Hippocampal formation (tissue), 2 donors: Measurements from ENCODE around the gene QKI.

ENCODE experiments used
- DNase-seq, 2 donors: peaks; one replicate each; lab custom pipeline; 2025; lab: John Stamatoyannopoulos, UW

The QKI gene

GRCh38 chr6:163613668-163614067, 199.2 kb downstream of the QKI start:
- DNase-seq: no peak

GRCh38 chr6:163616452-163616851, 201.9 kb downstream of the QKI start:
- DNase-seq: no peak

DNA sequence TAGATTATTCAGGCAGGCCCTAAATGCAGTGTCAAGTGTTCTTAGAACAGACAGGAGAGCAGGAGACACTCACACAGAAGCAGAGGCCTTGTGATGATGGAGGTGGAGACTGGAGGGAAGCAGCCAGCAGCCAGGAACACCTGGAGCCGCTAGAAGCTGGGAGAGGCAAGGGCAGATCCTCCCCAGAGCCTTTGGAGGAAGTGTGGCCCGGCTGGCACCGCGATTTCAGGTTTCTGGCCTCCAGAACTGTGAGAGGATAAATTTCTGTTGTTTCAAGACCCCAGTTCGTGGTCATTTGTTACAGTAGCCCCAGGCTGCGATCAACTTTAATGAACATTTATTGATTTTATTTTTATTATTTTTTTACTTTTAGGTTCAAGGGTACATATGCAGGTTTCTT, 203.0 kb downstream of the QKI start:
- no peak for DNase-seq

DNA sequence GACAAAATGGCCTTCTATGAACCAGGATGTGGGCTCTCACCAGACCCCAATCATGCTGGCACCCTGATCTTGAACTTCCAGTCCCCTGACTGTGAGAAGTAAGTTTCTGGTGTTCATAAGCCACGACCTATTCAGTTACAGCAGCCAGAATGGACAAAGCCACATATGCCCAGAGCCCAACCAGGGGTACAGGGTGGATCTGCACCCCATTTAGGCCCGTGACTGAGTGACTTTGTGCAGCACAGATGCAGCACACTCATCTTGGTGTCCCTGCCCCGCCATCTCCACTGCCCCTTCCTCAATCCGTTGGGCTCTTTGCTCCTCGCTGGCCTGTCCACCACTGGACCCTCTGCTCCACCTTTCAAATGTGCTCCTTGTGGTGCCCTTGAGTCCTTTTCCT, 205.6 kb downstream of the QKI start:
- DNase-seq: no peak

DNA sequence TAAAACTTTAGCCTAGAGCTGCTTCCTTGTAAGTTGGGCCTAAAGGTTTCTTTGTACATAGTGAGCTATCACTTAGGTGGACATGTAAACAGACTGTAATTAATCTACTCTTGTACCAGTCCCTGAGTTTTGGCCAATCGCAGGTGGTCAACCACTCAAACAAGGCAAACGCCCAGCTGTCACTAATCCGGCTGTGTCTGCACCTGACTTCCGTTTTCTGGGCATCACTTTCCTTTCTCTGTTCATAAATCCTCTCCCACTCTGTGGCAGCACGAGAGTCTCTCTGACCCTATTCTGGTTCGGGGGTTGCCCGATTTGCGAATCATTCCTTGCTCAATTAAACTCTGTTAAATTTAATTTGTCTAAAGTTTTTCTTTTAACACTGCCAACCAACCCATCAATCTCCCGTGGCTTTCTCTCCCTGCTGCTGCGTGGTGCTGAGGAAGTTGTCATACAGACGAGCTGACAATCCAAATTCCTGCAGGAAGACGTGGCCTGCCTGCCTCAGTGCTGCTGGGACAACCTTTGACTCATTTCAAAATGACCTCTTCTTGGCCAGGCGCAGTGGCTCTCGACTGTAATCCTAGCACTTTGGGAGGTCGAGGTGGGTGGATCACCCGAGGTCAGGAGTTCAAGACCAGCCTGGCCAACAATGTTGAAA, 206.3 kb downstream of the QKI start:
- no peak for DNase-seq

DNA sequence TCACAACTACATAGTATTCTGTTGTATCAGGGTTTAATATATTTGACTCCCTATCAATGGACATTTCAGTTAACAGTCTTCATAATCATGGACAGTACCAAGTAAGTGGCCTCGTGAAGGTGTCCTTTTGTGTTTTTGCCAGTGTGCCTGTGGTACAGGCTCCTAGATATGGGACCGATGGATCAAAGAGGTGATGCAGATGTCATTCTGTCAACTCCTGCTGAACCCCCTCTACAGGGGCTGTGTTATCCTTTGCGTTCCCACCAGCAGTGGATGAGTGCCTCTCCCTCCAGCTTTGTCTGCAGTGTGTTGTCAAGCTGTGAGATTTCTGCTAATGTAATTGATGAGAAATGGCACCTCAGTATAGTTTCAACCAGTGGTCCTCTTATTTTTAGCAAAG, 210.7 kb downstream of the QKI start:
- no peak for DNase-seq

DNA sequence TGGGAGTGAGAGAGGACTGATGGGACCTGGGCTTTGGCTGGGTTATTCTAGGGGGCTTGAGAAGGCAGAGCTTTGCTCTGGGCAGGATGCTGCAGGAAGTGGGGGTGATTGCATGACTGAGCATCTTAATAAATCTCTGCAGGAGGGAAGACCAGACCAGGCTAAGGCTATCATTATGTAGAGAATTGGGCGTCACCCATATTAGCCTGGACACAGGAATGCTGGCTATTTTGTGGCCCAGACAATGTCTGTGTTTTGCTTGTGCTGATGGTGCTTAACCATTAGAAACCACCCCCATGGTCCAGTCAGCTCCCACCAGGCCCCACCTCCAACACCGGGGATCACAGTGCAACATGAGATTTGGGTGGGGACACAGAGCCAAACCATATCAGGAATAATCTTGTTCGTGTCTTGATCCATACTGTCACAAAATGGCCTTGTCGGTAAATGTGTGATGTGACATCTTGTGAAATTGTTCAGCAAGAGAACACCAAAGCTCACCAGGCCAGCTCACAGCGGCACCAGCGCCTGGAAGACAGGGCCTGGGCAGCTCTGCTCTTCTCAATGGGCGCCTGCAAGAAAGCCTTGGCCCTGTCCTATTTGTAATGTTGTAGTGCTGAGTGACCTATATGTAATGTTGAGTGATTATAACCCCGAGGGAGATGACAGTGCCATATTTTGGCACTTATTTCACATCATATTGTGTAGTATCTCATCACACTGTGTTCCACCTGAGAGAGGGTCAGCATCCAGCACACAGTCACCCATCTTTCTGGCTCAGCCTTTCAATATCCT, 211.8 kb downstream of the QKI start:
- no peak for DNase-seq

DNA sequence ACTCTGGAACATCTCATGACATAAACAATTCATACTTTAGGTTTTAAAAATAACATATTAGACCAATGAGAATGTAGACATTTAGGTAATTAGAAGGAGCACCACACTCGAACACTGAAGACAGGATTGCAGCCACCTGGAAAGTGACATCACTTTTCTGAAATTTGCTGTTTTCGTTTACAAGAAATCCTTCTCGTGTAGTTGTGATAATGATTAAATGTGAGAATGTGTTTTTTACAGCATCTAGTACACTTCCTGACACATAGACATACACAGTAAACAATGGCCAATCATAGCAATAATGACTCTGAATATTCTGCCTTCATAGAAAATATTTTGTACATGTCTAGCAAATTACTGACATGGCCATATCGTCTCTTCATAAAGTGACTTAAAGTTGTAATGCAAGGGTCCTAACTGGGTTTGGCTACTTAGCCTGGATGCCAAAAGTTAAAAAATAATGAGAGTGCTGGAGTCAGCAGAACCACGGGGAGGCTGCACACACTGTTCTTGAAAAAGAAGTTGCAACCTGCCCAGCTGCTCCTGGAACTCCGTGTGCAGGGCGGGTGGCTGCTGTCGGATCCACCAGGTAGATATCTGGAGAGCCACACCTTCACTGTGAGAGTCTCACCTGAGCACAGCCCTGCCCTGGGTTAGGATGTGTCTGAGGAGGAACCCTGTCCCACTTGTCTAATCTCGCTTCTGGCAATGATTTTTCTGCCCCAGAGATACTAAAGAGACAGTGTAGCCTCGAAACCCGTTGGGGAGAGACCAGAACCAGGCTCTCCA, 212.9 kb downstream of the QKI start:
- no peak for DNase-seq
